ENCODE data around the gene MRTFA.

DNA sequence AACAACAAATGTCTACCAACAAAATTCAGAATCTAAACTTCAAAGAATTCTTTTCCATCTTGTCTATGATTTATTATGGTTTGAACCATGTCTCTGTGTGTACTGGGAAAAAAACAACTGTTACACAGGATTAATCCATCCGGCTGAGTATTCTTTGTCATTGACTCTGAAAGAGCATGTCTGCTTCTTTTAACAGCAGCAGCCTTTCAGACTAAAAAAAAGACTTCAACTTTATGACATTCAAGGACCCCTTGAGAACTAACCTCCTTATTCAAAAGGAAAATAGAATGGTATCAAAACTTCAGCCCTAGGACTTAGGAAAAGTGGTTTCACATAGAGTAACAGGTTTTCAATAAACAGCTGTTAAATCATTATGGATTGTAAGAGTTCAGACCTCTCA is 79.9 kb downstream of the MRTFA start:
- TF ChIP-seq MAFF (IDR thresholded peaks at IDR 0.05; ENCODE audit: low read length) (no peak), CBFA2T2 (conservative IDR thresholded peaks at IDR 0.05) (no peak), CAMTA2 (CRISPR knock-in tag; conservative IDR thresholded peaks at IDR 0.05) (no peak), SREBF2 (CRISPR knock-in tag; IDR thresholded peaks at IDR 0.05) (no peak), TARDBP (IDR thresholded peaks at IDR 0.05) (no peak), SMAD3 (CRISPR knock-in tag; conservative IDR thresholded peaks at IDR 0.05) (no peak), ZNF263 (CRISPR knock-in tag; IDR thresholded peaks at IDR 0.05; ENCODE audit: borderline replicate concordance) (no peak), YY1 (IDR thresholded peaks at IDR 0.05; ENCODE audit: borderline replicate concordance in 1 of 3, control insufficient read depth in 1 of 3, extremely low read depth in 1 of 3, insufficient read depth in 3 of 3, insufficient read length in 1 of 3, insufficient replicate concordance in 2 of 3, low read depth in 1 of 3, low read length in 2 of 3) (no peak), ZNF224 (CRISPR knock-in tag; IDR thresholded peaks at IDR 0.05) (no peak), ZKSCAN8 (CRISPR knock-in tag; IDR thresholded peaks at IDR 0.05) (no peak), CREM (IDR thresholded peaks at IDR 0.05; ENCODE audit: low read depth) (no peak)
- TF ChIP-seq, protein P1, sequence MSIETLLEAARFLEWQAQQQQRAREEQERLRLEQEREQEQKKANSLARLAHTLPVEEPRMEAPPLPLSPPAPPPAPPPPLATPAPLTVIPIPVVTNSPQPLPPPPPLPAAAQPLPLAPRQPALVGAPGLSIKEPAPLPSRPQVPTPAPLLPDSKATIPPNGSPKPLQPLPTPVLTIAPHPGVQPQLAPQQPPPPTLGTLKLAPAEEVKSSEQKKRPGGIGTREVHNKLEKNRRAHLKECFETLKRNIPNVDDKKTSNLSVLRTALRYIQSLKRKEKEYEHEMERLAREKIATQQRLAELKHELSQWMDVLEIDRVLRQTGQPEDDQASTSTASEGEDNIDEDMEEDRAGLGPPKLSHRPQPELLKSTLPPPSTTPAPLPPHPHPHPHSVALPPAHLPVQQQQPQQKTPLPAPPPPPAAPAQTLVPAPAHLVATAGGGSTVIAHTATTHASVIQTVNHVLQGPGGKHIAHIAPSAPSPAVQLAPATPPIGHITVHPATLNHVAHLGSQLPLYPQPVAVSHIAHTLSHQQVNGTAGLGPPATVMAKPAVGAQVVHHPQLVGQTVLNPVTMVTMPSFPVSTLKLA (conservative IDR thresholded peaks at IDR 0.05), result no peak
- TF ChIP-seq, protein P2, sequence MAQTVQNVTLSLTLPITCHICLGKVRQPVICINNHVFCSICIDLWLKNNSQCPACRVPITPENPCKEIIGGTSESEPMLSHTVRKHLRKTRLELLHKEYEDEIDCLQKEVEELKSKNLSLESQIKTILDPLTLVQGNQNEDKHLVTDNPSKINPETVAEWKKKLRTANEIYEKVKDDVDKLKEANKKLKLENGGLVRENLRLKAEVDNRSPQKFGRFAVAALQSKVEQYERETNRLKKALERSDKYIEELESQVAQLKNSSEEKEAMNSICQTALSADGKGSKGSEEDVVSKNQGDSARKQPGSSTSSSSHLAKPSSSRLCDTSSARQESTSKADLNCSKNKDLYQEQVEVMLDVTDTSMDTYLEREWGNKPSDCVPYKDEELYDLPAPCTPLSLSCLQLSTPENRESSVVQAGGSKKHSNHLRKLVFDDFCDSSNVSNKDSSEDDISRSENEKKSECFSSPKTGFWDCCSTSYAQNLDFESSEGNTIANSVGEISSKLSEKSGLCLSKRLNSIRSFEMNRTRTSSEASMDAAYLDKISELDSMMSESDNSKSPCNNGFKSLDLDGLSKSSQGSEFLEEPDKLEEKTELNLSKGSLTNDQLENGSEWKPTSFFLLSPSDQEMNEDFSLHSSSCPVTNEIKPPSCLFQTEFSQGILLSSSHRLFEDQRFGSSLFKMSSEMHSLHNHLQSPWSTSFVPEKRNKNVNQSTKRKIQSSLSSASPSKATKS (CRISPR knock-in tag; IDR thresholded peaks at IDR 0.05), result no peak
